Fibroblast of lung (primary cell): ENCODE results near the gene RERG.

Experiments
- CTCF ChIP-seq, 2 donors: IDR thresholded peaks in 1 of 2; conservative IDR thresholded peaks in 1 of 2; 1 replicate in 1 of 2; 2 replicates in 1 of 2; pipeline ENCODE4 v1.5.1; 2011 to 2012; ENCODE audit warnings: low read length in 2 of 2, control low read depth in 1 of 2, inconsistent platforms in 1 of 2, low read depth in 1 of 2, mild to moderate bottlenecking in 1 of 2
- EZH2 ChIP-seq: IDR thresholded peaks from 2 replicates; pipeline ENCODE4 v1.5.1; 2012; ENCODE audit warnings: low read length, control low read depth, mild to moderate bottlenecking; ENCODE audit errors: missing control alignments

- no peak for TF ChIP-seq CTCF (conservative IDR thresholded peaks at IDR 0.05 in 1 of 2, IDR thresholded peaks at IDR 0.05 in 1 of 2; ENCODE audit: low read depth in 1 of 2, low read length in 2 of 2)
- no peak for TF ChIP-seq EZH2
Measured at GRCh38 chr12:15173142-15173541, 48.1 kb downstream of the RERG start.
